ENCODE data around the gene CEP120. TPM values are rescaled to one million over a fixed set of nuclear protein-coding genes. Genes with fewer than 3 reads are reported as not detected.
"Not testable (repeated sequence)": the region's sequence is repeated elsewhere in the genome, so short reads cannot be mapped to it uniquely, and the experiment has no call there.

CEP120 gene
- total RNA-seq, 1 donor = 30.6 TPM

DNA sequence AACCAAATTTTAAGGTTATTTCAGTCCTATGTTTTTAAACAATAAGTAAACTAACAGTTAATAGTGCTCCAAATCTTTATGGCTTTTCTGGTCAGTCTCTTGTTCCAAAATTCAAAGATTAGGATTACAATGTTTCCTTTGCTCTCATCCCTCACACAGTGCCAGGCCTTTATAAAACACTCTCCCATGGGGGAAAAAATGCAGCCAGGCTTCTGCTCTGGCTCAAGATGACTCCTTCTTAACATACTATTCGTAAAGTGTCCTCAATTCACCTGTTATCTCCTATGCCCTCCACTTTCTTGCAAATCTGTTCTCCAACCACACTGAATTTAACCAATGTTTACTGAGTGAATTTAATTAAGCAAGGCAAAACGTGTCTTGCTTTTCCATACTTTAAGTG lies 1.4 kb downstream of the CEP120 start:
- H3K4me3 ChIP-seq (ENCODE audit: low read depth, low read length) = peak overlapping the region; percentile 91
- DNase-seq (ENCODE audit: low read depth) = peak; percentile 25
- TF ChIP-seq, protein P1, sequence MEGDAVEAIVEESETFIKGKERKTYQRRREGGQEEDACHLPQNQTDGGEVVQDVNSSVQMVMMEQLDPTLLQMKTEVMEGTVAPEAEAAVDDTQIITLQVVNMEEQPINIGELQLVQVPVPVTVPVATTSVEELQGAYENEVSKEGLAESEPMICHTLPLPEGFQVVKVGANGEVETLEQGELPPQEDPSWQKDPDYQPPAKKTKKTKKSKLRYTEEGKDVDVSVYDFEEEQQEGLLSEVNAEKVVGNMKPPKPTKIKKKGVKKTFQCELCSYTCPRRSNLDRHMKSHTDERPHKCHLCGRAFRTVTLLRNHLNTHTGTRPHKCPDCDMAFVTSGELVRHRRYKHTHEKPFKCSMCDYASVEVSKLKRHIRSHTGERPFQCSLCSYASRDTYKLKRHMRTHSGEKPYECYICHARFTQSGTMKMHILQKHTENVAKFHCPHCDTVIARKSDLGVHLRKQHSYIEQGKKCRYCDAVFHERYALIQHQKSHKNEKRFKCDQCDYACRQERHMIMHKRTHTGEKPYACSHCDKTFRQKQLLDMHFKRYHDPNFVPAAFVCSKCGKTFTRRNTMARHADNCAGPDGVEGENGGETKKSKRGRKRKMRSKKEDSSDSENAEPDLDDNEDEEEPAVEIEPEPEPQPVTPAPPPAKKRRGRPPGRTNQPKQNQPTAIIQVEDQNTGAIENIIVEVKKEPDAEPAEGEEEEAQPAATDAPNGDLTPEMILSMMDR (IDR thresholded peaks at IDR 0.05; ENCODE audit: insufficient read depth, low read length) = no peak

DNA sequence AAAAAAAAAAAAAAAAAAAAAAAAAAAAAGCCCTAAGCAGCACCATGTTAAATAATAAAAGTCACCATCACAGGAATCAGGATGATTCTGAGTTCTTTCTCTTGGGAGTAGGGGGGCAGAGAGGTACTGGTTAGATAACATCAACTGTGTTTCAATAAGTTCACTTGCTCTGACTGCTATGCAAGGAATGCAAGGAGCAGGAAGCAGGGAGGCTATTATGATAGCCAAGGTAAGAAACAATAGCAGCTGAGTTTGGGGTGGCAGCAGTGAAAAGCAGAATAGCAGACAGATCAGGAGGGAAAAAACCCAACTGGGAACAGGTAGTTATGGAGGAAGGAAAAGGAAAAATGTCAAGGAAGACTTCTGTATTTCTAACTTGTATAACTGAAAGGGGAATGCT lies 8.2 kb downstream of the CEP120 start:
- TF ChIP-seq, protein P1 (IDR thresholded peaks at IDR 0.05; ENCODE audit: insufficient read depth, low read length) = no peak
- H3K4me3 ChIP-seq (ENCODE audit: low read depth, low read length) = no peak overlapping the region
- no peak for DNase-seq (ENCODE audit: low read depth)

DNA sequence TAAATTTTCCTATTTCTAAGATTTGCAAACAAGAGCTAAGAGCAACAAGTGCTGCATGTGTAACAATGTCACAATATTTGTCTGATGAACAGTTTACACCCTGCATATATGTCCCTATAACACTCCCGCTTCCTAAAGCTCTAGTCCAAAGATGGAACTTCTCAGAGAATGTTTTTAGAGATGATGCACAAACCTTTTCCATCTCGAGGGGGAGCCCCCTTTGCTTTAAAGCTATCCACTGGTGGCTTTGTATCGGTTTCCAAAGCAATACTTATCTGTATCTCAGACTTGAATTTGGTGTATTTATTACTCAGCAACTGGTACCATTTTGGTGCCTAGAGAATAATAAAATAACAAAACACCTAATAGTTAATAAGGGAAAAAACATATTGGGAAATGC lies 11.0 kb downstream of the CEP120 start:
- TF ChIP-seq, protein P1 (IDR thresholded peaks at IDR 0.05; ENCODE audit: insufficient read depth, low read length) = no peak
- no peak overlapping the region for H3K4me3 ChIP-seq (ENCODE audit: low read depth, low read length)
- no peak for DNase-seq (ENCODE audit: low read depth)

DNA sequence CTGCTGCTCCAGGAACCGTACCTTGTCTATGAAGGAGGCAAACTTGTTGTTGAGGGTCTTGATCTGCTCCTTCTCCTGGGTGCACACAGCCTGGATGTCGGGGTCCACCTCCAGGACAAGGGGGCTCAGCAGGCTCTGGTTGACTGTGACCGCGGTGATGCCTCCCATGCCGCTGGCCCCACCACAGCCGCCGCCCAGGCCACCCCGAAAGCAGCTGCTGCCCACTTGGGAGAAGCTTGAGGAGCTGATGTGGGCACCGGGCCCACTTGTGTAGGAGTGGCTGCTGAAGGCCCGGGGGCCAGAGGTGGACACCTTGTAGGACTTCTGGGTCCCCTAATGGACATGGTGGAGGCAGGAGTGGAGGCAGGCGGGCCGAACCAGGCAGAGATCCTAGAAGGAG lies 21.2 kb downstream of the CEP120 start:
- not testable (repeated sequence) for DNase-seq (ENCODE audit: low read depth); H3K4me3 ChIP-seq (ENCODE audit: low read depth, low read length)

DNA sequence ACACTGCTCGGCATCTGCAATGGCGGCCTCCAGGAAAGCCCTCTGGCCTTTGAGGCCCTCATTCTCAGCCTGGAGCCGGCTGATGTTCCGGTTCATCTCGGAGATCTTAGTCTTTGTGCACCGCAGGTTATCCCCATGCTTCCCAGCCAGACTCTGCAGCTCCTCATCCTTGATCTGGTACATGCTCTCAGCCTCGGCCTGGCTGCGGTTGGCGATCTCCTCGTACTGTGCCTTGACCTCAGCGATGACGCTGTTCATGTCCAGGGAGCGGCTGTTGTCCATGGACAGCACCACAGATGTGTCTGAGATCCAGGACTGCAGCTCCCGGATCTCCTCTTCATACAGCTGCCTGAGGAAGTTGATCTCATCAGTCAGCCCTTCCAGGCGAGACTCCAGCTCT lies 21.9 kb downstream of the CEP120 start:
- DNase-seq (ENCODE audit: low read depth) = no peak
- H3K4me3 ChIP-seq (ENCODE audit: low read depth, low read length) = no peak overlapping the region
- TF ChIP-seq, protein P1 (IDR thresholded peaks at IDR 0.05; ENCODE audit: insufficient read depth, low read length) = no peak

DNA sequence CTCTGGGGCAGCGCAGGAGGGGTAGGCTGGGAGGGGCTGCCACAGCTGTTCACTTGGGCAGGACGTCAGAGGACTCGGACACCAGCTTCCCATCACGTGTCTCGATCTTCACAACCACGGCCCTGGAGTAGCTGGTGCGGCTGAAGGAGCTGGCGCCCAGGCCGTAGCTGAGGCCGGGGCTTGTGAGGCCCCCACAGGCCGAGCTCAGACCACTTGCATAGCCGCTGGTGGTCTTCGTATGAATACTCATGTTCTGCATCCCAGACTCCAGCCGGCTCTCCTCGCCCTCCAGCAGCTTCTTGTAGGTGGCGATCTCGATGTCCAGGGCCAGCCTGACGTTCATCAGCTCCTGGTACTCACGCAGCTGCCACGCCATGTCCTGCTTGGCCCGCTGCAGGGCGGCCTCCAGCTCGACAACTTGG lies 22.3 kb downstream of the CEP120 start:
- H3K4me3 ChIP-seq (ENCODE audit: low read depth, low read length); DNase-seq (ENCODE audit: low read depth): not testable (repeated sequence)

DNA sequence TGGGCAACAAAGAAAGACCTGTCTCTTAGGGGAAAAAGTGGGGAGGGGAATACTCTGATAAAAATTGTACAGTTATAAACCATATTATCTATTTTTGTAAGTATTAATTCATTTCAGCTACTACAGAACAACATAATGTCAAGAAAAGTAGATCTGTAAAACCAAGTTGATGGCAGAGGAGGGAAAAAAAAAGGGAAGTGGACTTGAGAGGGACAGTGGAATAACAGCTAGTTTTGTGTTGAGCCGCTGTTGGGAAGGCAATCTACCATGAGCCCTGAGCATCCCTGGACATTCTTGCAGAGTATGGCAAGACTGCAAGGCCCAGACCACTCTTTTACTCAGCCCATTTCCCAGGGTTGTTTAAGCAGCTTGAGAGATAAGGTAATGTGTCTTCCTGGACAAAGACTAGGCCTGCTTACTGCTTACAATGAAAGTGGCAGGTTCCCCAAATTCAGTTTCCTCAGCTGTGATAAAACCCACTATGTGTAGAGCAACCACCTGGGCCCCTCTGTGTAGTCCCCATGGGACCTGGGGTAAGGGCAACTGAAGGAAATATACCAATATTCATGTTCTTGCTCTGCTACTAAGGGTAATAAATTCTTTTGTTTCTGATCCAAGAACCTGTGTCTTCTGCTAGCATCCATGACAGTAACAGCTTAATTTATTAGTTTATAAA lies 25.0 kb downstream of the CEP120 start:
- TF ChIP-seq, protein P1 (IDR thresholded peaks at IDR 0.05; ENCODE audit: insufficient read depth, low read length) = no peak
- DNase-seq (ENCODE audit: low read depth) = no peak
- H3K4me3 ChIP-seq (ENCODE audit: low read depth, low read length) = no peak overlapping the region

DNA sequence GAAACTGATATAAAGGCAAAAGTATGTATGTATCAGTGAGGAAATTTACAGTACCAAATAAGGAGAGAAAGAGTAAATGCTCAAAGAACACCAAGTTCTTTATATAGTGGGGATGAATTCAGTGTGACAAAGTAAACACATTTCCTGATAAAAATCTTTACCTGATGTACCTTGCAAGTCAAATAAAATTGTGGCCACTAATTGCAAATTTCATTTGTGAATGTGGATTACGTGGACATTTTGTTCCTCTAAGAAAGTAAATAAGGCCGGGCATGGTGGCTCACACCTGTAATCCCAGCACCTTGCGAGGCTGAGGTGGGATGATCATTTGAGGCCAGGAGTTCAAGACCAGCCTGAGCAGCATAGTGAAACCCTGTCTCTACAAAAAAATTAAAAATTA lies 25.7 kb downstream of the CEP120 start:
- no peak for DNase-seq (ENCODE audit: low read depth)
- H3K4me3 ChIP-seq (ENCODE audit: low read depth, low read length) = no peak overlapping the region
- TF ChIP-seq, protein P1 (IDR thresholded peaks at IDR 0.05; ENCODE audit: insufficient read depth, low read length) = no peak
